ENCODE results near the gene SAXO1.

DNA sequence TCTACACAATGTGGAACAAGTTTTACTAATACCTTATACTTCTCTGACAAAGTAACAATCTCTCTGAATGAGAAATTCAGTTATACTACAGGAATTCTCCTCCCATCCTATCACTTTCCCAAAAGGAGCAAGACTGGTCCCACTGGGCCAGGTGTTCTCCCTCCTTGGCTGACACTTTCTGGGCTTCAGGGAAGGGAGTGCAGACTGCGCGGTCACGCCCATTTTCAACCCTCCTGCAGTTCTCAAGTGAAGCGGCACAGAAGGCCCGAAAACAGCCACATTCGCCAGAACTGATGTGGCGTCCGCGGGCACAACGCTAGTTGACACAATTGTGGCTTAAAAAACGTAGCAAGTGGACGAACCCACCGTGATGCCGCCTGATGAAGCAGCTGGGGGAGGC, 603 bp downstream of the SAXO1 start:
- TF ChIP-seq, protein P1, sequence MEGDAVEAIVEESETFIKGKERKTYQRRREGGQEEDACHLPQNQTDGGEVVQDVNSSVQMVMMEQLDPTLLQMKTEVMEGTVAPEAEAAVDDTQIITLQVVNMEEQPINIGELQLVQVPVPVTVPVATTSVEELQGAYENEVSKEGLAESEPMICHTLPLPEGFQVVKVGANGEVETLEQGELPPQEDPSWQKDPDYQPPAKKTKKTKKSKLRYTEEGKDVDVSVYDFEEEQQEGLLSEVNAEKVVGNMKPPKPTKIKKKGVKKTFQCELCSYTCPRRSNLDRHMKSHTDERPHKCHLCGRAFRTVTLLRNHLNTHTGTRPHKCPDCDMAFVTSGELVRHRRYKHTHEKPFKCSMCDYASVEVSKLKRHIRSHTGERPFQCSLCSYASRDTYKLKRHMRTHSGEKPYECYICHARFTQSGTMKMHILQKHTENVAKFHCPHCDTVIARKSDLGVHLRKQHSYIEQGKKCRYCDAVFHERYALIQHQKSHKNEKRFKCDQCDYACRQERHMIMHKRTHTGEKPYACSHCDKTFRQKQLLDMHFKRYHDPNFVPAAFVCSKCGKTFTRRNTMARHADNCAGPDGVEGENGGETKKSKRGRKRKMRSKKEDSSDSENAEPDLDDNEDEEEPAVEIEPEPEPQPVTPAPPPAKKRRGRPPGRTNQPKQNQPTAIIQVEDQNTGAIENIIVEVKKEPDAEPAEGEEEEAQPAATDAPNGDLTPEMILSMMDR (conservative IDR thresholded peaks at IDR 0.05; ENCODE audit: low read depth, low read length): no peak
- no peak for TF ChIP-seq EZH2 (IDR thresholded peaks at IDR 0.05; ENCODE audit: low read length, unreplicated experiment)
